Activated CD8-positive, alpha-beta memory T cell treated with anti-CD3 and anti-CD28 coated beads for 24 hours (primary cell): ENCODE measurements around the gene TBRG4.
"Not testable (repeated sequence)": the region's sequence is repeated elsewhere in the genome, so short reads cannot be mapped to it uniquely, and the experiment has no call there.

ENCODE experiments used
- DNase-seq: peaks from one replicate; pipeline ENCODE4 v3.0.0-alpha.2; 2020

The TBRG4 gene

GRCh38 chr7:45111298-45112223 lies at the start of gene TBRG4:
Gene TBRG4 (minus strand): TSS chr7:45111697. CDS start chr7:45109237, 2,460 bp downstream.
- peak; percentile 96 for DNase-seq

GRCh38 chr7:45161138-45161537 lies 49.6 kb upstream of the TBRG4 start:
- no peak for DNase-seq

GRCh38 chr7:45160417-45160881 lies 49.0 kb upstream of the TBRG4 start:
- no peak for DNase-seq

GRCh38 chr7:45159296-45159695 lies 47.8 kb upstream of the TBRG4 start:
- no peak for DNase-seq

- DNase-seq, result no peak
Measured at GRCh38 chr7:45158471-45158870, 47.0 kb upstream of the TBRG4 start.

GRCh38 chr7:45157653-45158401 lies 46.3 kb upstream of the TBRG4 start, which contains the start of gene RAMP3:
Gene RAMP3 (plus strand): TSS chr7:45157791. CDS start chr7:45157829, 38 bp downstream.
- DNase-seq, result no peak

GRCh38 chr7:45157286-45157652 lies 45.8 kb upstream of the TBRG4 start:
- no peak for DNase-seq

- no peak for DNase-seq
Measured at GRCh38 chr7:45156516-45157272, 45.2 kb upstream of the TBRG4 start.

- no peak for DNase-seq
Measured at GRCh38 chr7:45155941-45156340, 44.4 kb upstream of the TBRG4 start.

GRCh38 chr7:45155357-45155900 lies 43.9 kb upstream of the TBRG4 start:
- DNase-seq, result no peak

GRCh38 chr7:45153861-45154260 lies 42.4 kb upstream of the TBRG4 start:
- DNase-seq, result not testable (repeated sequence)

- DNase-seq, result no peak
Measured at GRCh38 chr7:45153233-45153632, 41.7 kb upstream of the TBRG4 start.

- DNase-seq, result no peak
Measured at GRCh38 chr7:45151967-45152366, 40.5 kb upstream of the TBRG4 start.

GRCh38 chr7:45151131-45151684 lies 39.7 kb upstream of the TBRG4 start:
- DNase-seq, result no peak

GRCh38 chr7:45150199-45150598 lies 38.7 kb upstream of the TBRG4 start:
- DNase-seq, result no peak

GRCh38 chr7:45149606-45150005 lies 38.1 kb upstream of the TBRG4 start:
- no peak for DNase-seq

GRCh38 chr7:45148653-45148973 lies 37.1 kb upstream of the TBRG4 start:
- no peak for DNase-seq

GRCh38 chr7:45147858-45148652 lies 36.6 kb upstream of the TBRG4 start:
- no peak for DNase-seq

- DNase-seq, result no peak
Measured at GRCh38 chr7:45146531-45147379, 35.3 kb upstream of the TBRG4 start.

GRCh38 chr7:45145881-45146280 lies 34.4 kb upstream of the TBRG4 start:
- DNase-seq, result no peak

GRCh38 chr7:45143616-45144015 lies 32.1 kb upstream of the TBRG4 start:
- DNase-seq, result no peak
